Urothelium cell line (cell line): ENCODE results near the gene RTN4R.

Experiments used
- DNase-seq: peaks from one replicate; pipeline ENCODE4 v3.0.0; 2011; ENCODE audit warnings: low spot score, mixed read lengths
- FAIRE-seq: peaks from 2 replicates; lab custom pipeline; 2011; peaks lifted over from hg19 to GRCh38; lab: Jason Lieb, UNC

Gene RTN4R

DNA sequence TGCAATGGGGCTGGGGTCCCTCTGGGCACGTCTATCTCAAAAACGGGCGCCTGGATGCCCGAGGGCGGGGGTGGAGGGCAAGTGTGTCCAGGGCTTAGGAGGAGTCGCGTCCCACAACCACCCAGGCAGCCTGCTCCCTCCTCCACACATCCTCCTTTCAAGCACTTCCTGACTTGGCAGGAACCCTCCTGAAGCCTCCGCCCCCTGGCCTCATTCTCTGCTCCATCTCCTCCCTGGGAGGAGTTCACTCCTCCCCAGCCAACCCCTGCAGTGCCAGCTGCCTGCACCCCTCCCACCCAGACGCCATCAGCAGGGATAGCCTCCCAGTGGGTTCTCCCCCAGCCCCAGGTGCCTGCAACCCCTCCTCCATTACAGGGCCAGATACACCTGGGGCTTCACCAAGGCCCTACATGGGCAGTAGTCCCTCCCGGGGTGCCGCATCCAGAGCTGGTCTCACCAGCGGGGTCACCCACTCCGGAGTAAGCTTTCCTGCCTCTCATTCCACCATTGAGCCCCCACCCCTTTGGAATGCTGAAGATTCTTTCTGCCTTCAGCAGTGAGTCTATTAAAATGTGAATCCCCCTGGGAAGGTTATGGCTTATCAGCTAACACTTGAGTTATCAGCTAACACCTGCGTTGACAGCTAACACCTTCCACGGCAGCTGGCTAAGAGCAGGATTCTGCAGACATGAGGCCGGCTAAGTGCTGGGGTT lies 24.4 kb downstream of the RTN4R start:
- DNase-seq (peak; percentile 89), FAIRE-seq (peak; percentile 95)

GRCh38 chr22:20243176-20243536 lies 25.0 kb downstream of the RTN4R start:
- no peak for DNase-seq
- FAIRE-seq, result no peak

- FAIRE-seq, result peak; percentile 42
- no peak for DNase-seq
Measured at GRCh38 chr22:20242393-20243175, 25.5 kb downstream of the RTN4R start.

DNA sequence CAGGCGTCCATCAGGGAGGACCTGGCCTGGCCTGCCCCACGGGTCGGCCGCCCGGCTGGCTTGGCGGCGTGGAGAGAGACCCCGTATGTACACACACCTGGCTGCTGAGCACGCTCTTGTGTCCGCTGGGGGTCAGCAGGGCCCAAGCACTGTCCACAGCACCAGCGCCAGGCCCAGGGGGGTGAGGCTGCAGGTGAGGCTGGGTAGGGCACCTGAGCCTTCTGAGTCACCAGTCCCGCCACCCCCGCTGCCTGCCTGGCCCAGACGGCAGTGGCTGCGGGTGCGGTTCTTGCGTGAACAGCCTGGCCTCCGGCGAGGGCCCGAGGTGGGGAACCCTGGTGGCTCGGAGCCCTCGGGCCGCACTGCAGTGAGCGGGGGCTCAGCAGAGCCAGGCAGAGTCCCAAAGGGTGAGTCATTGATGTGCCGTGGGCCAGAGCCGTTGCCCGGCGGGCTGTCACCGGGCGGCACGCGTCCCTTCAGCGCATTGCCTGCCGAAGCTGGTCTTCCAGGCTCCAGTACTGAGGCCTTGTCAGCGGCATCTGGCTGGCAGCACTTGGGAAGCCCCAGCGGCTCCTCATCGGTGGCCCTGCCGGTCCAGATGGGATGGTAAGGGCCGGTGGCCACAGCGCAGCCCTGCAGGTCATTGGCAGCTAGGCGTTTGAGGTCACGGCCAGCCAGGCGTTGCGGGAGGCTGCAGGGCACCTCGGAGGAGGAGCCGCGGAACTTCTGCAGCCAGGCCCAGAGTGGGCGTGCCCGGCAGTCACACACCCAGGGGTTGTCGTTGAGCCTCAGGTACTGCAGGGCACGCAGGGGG lies 26.3 kb downstream of the RTN4R start:
- no peak for DNase-seq
- no peak for FAIRE-seq

DNA sequence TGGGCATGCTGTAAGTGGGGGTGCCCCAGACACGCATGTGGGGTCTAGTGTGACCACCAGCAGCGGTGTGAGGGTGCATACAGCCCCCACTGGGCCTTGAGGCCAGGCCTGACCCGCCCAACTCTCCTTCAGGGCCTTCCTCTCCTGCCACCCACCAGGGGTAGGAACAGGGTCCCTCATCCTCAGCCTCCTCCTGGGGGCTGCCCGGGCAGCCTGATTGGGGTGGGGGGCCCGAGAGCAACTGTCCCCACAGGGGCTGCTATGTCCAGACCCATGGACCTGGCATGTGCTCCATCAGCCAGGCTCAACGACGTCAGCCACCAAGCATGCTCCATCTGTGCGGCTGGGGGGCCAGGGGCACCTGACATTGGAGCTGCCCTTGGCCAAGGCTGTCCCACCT lies 27.2 kb downstream of the RTN4R start:
- no peak for DNase-seq
- no peak for FAIRE-seq

GRCh38 chr22:20240447-20240764 lies 27.7 kb downstream of the RTN4R start:
- DNase-seq, result no peak
- no peak for FAIRE-seq

- DNase-seq, result no peak
Measured at GRCh38 chr22:20239676-20240446, 28.3 kb downstream of the RTN4R start.

GRCh38 chr22:20238901-20239675 lies 29.0 kb downstream of the RTN4R start:
- no peak for DNase-seq
- no peak for FAIRE-seq

More at GRCh38 chr22:20239676-20240446, 28.3 kb downstream of the RTN4R start:
- FAIRE-seq, result no peak

DNA sequence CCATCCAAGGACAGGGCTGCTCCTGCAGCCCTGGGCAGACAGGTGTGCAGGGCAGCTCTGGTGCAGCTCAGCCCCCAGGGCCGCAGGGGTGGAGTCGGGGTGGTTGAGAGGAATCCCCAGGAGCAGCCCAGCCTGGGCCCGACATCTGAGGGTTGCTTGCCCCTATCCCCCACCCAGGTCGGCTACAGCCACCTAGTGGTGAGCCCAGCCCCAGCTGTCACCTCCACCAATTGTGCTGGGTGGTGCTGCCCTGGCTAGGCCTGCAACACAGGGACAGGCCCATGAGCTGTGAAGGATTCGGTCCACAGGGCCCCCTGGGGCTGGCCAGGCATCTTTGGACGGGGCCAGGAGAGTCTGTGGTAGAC lies 29.6 kb downstream of the RTN4R start:
- DNase-seq (peak; percentile 80), FAIRE-seq (peak; percentile 92)

- DNase-seq (no peak), FAIRE-seq (peak; percentile 87)
Measured at GRCh38 chr22:20237480-20238440, 30.4 kb downstream of the RTN4R start.

GRCh38 chr22:20236052-20236717 lies 31.9 kb downstream of the RTN4R start:
- no peak for DNase-seq
- no peak for FAIRE-seq

DNA sequence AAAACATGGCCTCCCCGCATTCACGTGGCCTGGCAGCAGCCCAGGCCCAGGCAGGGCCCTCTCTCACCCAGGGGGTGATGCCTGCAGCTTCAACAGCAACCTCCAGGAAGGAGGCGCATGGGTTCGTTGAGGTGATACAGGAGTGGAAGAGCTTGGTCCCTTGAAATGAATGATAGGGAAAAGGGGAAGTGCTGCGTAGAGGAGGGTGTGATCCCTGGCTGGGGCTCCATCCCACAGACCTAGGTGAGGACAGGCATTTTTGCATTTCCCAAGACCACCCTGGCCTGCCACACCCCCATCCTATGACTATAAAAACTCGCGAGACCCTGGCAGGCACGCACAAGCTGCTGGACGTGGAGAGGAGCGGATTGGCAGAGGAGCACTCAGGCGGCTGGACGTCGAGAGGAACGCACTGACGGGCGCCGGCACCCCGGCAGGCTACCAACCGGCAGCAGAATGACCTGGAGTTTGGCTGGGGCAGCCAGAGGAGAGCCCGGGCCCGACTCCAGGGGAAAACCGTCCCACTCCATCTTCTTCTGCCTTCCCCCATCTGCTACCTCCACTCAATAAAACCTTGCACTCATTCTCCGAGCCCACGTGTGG lies 32.6 kb downstream of the RTN4R start:
- DNase-seq, result no peak
- FAIRE-seq, result no peak

- FAIRE-seq, result no peak
Measured at GRCh38 chr22:20234760-20235388, 33.2 kb downstream of the RTN4R start.

DNA sequence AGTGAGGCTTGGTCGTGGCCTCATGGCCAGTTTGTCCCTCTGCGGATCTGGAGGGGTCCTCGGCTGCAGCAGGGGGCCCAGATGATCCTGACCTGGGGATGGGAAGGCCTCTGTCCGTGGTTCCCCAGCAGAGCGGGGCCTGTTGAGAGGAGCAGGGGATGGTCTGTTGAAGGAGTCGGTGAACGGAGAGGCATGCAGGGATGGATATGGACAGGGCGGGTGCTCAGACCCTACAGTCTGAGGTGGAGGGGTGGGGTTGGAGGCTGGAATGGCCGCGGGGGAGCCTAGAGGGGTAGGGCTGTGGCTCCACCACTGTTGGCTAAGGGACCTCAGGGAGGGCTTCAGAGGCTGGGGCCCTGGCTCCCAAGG lies 33.8 kb downstream of the RTN4R start:
- no peak for DNase-seq
- FAIRE-seq, result no peak

More at GRCh38 chr22:20234760-20235388, 33.2 kb downstream of the RTN4R start:
- DNase-seq, result no peak

DNA sequence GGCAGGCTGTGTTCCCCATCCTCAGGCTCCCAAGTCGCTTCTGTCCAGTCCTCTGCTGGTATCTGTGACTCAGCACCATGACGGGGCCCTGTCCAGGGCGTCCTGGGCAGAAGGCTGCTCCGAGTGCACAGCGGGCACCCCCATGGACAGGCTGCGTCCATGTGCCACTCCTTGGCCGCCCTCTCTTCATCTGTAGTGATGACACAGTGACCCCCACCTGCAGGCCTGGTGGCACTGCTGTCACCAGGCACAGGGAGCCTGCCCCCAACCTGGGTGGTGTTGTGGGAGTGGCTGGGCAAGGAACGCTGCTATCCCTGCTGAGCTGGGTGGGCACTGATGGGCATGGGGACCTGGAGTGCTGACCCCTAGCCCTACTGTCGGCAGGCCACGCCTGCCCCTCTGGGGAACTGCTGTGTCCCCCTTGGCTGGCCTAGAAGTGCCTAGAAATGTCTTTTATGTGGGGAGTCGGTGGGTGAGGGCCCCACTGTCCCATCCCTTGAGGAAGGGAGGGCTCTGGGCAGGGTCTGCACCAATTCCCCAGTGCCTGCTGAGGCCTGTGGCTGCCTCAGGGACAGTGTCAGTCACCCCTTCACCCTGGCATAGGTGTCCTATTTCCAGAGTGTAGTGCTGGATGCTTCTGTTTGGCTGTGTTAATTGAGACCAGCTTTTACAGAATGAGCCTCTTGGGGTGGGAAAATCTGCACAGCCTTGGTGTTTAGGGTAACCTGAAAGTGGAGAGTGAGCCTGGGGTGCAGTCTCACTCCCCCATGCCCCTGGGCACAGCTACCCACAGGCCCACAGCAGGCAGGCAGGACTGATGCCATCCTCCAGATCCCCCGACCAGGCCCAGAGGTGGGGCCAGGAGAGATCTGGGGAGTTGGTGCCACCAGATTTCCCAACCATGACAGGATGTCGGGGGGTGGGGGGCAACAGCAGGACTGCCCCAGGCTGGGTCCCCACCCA lies 34.5 kb downstream of the RTN4R start:
- DNase-seq (no peak), FAIRE-seq (no peak)

GRCh38 chr22:20232781-20233180 lies 35.3 kb downstream of the RTN4R start:
- FAIRE-seq (no peak), DNase-seq (no peak)

DNA sequence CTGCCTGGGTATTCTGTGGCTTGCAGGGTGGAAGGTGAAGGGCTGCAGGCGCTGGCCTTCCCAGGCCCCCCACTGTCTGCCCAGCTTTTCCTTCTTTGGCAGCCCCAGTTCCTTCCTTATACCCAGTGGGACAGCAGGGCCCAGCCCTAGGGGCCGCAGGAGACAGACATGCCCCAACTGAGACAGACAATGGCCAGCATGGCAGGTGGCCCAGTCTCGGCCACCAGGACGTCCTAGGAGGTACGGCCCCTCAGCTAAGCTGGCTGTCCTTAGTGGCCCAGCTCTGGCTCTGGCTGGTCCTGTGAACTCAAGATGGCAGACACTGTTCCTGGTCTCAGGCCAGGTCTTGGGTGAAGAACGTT lies 35.9 kb downstream of the RTN4R start:
- FAIRE-seq, result peak; percentile 75
- no peak for DNase-seq
